ENCODE measurements around the gene ANXA3. TPM values are rescaled to one million over a fixed set of nuclear protein-coding genes. Genes with fewer than 3 reads are reported as not detected.

ANXA3 gene
- total RNA-seq, 1 experiment from 2014 or later: 12.0 TPM

- no peak for TF ChIP-seq NFYB (CRISPR knock-in tag; conservative IDR thresholded peaks at IDR 0.05; ENCODE audit: low read depth)
Observed at GRCh38 chr4:78512357-78512920, 39.1 kb upstream of the ANXA3 start (continued).

GRCh38 chr4:78513411-78513975 lies 38.1 kb upstream of the ANXA3 start:
- H3K4me3 Mint-ChIP-seq: no peak overlapping the region
- ATAC-seq (no peak), DNase-seq (ENCODE audit: low spot score) (no peak)
- H3K9me3 Mint-ChIP-seq: no peaks in the 10 kb centered on the region
- no peaks in the 10 kb centered on the region for H3K27me3 Mint-ChIP-seq (ENCODE audit: low read depth)
- TF ChIP-seq NFYB (CRISPR knock-in tag; conservative IDR thresholded peaks at IDR 0.05; ENCODE audit: low read depth): no peak
- H3K27ac Mint-ChIP-seq: no peak overlapping the region
- H3K4me1 Mint-ChIP-seq: no peaks in the 10 kb centered on the region
- ChIA-PET CTCF (interaction anchor here (1.0 to 1.1 kb wide), 2 partner anchors 297 to 454 kb away, joined by 3 read pairs; no protein-coding TSS in a partner anchor), POLR2A (no interaction called here)
- peaks cover 19% of the 10 kb centered on the region for H3K36me3 Mint-ChIP-seq

- H3K36me3 Mint-ChIP-seq: peaks cover 15% of the 10 kb centered on the region
- H3K4me1 Mint-ChIP-seq: no peaks in the 10 kb centered on the region
- TF ChIP-seq CBFB (CRISPR knock-in tag; IDR thresholded peaks at IDR 0.05; ENCODE audit: low read depth): no peak
- no peak for TF ChIP-seq RORB (CRISPR knock-in tag; IDR thresholded peaks at IDR 0.05)
- peak; percentile 19; the same call in 1 of the 2 replicates for TF ChIP-seq CTCF (IDR thresholded peaks at IDR 0.05)
- TF ChIP-seq JUN (CRISPR knock-in tag; IDR thresholded peaks at IDR 0.05): no peak
- DNase-seq (ENCODE audit: low spot score) (no peak), ATAC-seq (peak; percentile 38; the same call in 1 of the 2 replicates)
- no peak overlapping the region for H3K4me3 Mint-ChIP-seq
- no peaks in the 10 kb centered on the region for H3K27me3 Mint-ChIP-seq (ENCODE audit: low read depth)
- ChIA-PET POLR2A (no interaction called here), CTCF (interaction anchor here (0.9 kb wide), 1 partner anchor 523 kb away, joined by 3 read pairs; no protein-coding TSS in a partner anchor)
- H3K9me3 Mint-ChIP-seq: no peaks in the 10 kb centered on the region
- H3K27ac Mint-ChIP-seq: no peak overlapping the region
Observed at GRCh38 chr4:78517050-78517652, 34.4 kb upstream of the ANXA3 start.

GRCh38 chr4:78518561-78518960 lies 33.0 kb upstream of the ANXA3 start:
- TF ChIP-seq FOXK1 (CRISPR knock-in tag; IDR thresholded peaks at IDR 0.05) (no peak), IRF1 (CRISPR knock-in tag; IDR thresholded peaks at IDR 0.05) (no peak), GRHL2 (CRISPR knock-in tag; IDR thresholded peaks at IDR 0.05; ENCODE audit: insufficient replicate concordance, severe bottlenecking) (no peak), MYBL2 (CRISPR knock-in tag; IDR thresholded peaks at IDR 0.05) (no peak), ATF1 (CRISPR knock-in tag; IDR thresholded peaks at IDR 0.05) (no peak), ERG (CRISPR knock-in tag; IDR thresholded peaks at IDR 0.05) (no peak), NR2C2 (CRISPR knock-in tag; IDR thresholded peaks at IDR 0.05) (no peak), CDX4 (CRISPR knock-in tag; IDR thresholded peaks at IDR 0.05; ENCODE audit: borderline replicate concordance) (no peak)
- Mint-ChIP-seq H3K4me1 (no peaks in the 10 kb centered on the region), H3K27me3 (ENCODE audit: low read depth) (no peaks in the 10 kb centered on the region), H3K4me3 (no peak overlapping the region), H3K9me3 (no peaks in the 10 kb centered on the region), H3K36me3 (peaks cover 22% of the 10 kb centered on the region), H3K27ac (no peak overlapping the region)
- ChIA-PET CTCF (interaction anchor here (1.4 kb wide), 1 partner anchor 558 kb away, joined by 3 read pairs; no protein-coding TSS in a partner anchor), POLR2A (no interaction called here)
- ATAC-seq (no peak), DNase-seq (ENCODE audit: low spot score) (no peak)
